SK-N-SH treated with all-trans-retinoic acid at 6 μM for 48 hours (cell line): ENCODE measurements around the gene SPTB.

Experiments used
- ATAC-seq: fragments of 200-7000 bp; cut with Tn5 transposase; 3 replicates; pipeline ENCODE4 v1.9.1; 2020; ENCODE audit warnings: mild to moderate bottlenecking, moderate library complexity
- ARNTL ChIP-seq: fragments of 450-650 bp; formaldehyde crosslinking; IDR thresholded peaks from 2 replicates; pipeline ENCODE4 v1.5.0; 2020; ENCODE audit warnings: low read depth, mild to moderate bottlenecking, moderate library complexity, borderline replicate concordance
- BACH2 ChIP-seq: fragments of 250-450 bp; sonication (Bioruptor Pico); IDR thresholded peaks from 2 replicates; pipeline ENCODE4 v1.9.0; 2021; ENCODE audit warnings: mild to moderate bottlenecking, borderline replicate concordance
- CREB5 ChIP-seq: fragments of 250-450 bp; sonication (Bioruptor Pico); IDR thresholded peaks from 2 replicates; pipeline ENCODE4 v1.5.1; 2020; ENCODE audit warnings: low read depth, mild to moderate bottlenecking, moderate library complexity
- CSDC2 ChIP-seq: fragments of 250-450 bp; sonication (Bioruptor Pico); IDR thresholded peaks from 2 replicates; pipeline ENCODE4 v1.5.0; 2020; ENCODE audit warnings: mild to moderate bottlenecking, moderate library complexity
- CSRNP3 ChIP-seq: fragments of 250-450 bp; sonication (Bioruptor Pico); IDR thresholded peaks from 2 replicates; pipeline ENCODE4 v1.5.1; 2021; ENCODE audit warnings: mild to moderate bottlenecking, moderate library complexity
- ESRRG ChIP-seq: fragments of 250-450 bp; sonication (Bioruptor Pico); IDR thresholded peaks from 2 replicates; pipeline ENCODE4 v1.6.1; 2021; ENCODE audit warnings: mild to moderate bottlenecking
- GLIS3 ChIP-seq: fragments of 250-450 bp; sonication (Bioruptor Pico); IDR thresholded peaks from 2 replicates; pipeline ENCODE4 v1.5.0; 2020; ENCODE audit warnings: mild to moderate bottlenecking, moderate library complexity
- ISL1 ChIP-seq: fragments of 250-450 bp; sonication (Bioruptor Pico); IDR thresholded peaks from 2 replicates; pipeline ENCODE4 v2.1.2; 2022; ENCODE audit warnings: mild to moderate bottlenecking, moderate library complexity
- OSR1 ChIP-seq: fragments of 250-450 bp; sonication (Bioruptor Pico); IDR thresholded peaks from 2 replicates; pipeline ENCODE4 v1.8.0; 2022; ENCODE audit warnings: moderate library complexity, mild to moderate bottlenecking, inconsistent platforms
- PATZ1 ChIP-seq: fragments of 250-450 bp; sonication (Bioruptor Pico); IDR thresholded peaks from 2 replicates; pipeline ENCODE4 v1.8.0; 2020; ENCODE audit warnings: mild to moderate bottlenecking, moderate library complexity, borderline replicate concordance
- POU6F1 ChIP-seq: fragments of 250-450 bp; sonication (Bioruptor Pico); IDR thresholded peaks from 2 replicates; pipeline ENCODE4 v1.8.0; 2021; ENCODE audit warnings: low read depth, mild to moderate bottlenecking, moderate library complexity, borderline replicate concordance
- PPARA ChIP-seq: fragments of 250-450 bp; sonication (Bioruptor Pico); IDR thresholded peaks from 2 replicates; pipeline ENCODE4 v1.5.0; 2020; ENCODE audit warnings: mild to moderate bottlenecking, borderline replicate concordance
- RARB ChIP-seq: fragments of 250-450 bp; sonication (Bioruptor Pico); IDR thresholded peaks from 2 replicates; pipeline ENCODE4 v1.8.0; 2021; ENCODE audit warnings: mild to moderate bottlenecking, moderate library complexity
- SNAI2 ChIP-seq: fragments of 250-450 bp; sonication (Bioruptor Pico); IDR thresholded peaks from 2 replicates; pipeline ENCODE4 v1.5.0; 2020; ENCODE audit warnings: mild to moderate bottlenecking, moderate library complexity
- TCF4 ChIP-seq: fragments of 250-450 bp; sonication (Bioruptor Pico); IDR thresholded peaks from 2 replicates; pipeline ENCODE4 v1.8.0; 2021; ENCODE audit warnings: mild to moderate bottlenecking, moderate library complexity, borderline replicate concordance
- TOX ChIP-seq: fragments of 250-450 bp; sonication (Bioruptor Pico); IDR thresholded peaks from 2 replicates; pipeline ENCODE4 v1.8.0; 2021; ENCODE audit warnings: mild to moderate bottlenecking, moderate library complexity, borderline replicate concordance
- TSHZ2 ChIP-seq: fragments of 250-450 bp; sonication (Bioruptor Pico); IDR thresholded peaks from 2 replicates; pipeline ENCODE4 v1.5.0; 2020; ENCODE audit warnings: mild to moderate bottlenecking, moderate library complexity
- ZC3H10 ChIP-seq: fragments of 250-450 bp; sonication (Bioruptor Pico); IDR thresholded peaks from 2 replicates; pipeline ENCODE4 v1.5.1; 2021; ENCODE audit warnings: mild to moderate bottlenecking, moderate library complexity
- ZFP3 ChIP-seq: fragments of 250-450 bp; sonication (Bioruptor Pico); IDR thresholded peaks from 2 replicates; pipeline ENCODE4 v1.5.0; 2020; ENCODE audit warnings: mild to moderate bottlenecking, moderate library complexity
- ZFP30 ChIP-seq: fragments of 450-650 bp; formaldehyde crosslinking; IDR thresholded peaks from 2 replicates; pipeline ENCODE4 v1.5.0; 2022; ENCODE audit warnings: mild to moderate bottlenecking, moderate library complexity
- ZNF565 ChIP-seq: fragments of 450-650 bp; formaldehyde crosslinking; conservative IDR thresholded peaks from 2 replicates; pipeline ENCODE4 v1.5.0; 2020; ENCODE audit warnings: low read depth, mild to moderate bottlenecking, moderate library complexity
- ZNF70 ChIP-seq: fragments of 450-650 bp; formaldehyde crosslinking; IDR thresholded peaks from 2 replicates; pipeline ENCODE4 v1.5.0; 2020; ENCODE audit warnings: mild to moderate bottlenecking, moderate library complexity
- ZNF8 ChIP-seq: fragments of 450-650 bp; formaldehyde crosslinking; IDR thresholded peaks from 2 replicates; pipeline ENCODE4 v1.5.0; 2020; ENCODE audit warnings: mild to moderate bottlenecking, moderate library complexity

SPTB gene

DNA sequence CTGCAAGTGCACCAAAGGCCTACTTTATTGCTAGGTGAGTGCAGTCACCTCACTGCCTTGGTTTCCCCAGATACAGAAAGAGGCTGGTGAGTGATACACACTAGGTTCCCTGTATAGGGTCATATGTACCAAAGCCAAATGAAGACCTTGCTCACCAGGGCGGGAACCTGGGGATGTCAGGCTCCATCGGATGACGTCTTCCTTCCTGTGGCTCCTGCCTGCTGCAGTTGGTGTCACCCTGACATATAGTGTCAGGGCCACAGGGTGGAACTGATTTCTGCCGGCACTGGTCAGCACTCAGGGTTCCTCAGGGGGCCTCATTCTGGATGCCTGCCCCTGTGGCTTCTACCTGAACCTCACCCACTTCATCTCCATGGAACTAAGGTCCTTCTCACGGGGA, 132.4 kb downstream of the SPTB start:
- ATAC-seq: no peak
- TF ChIP-seq TCF4 (CRISPR knock-in tag) (no peak), PATZ1 (CRISPR knock-in tag) (no peak), SNAI2 (CRISPR knock-in tag) (no peak), PPARA (CRISPR knock-in tag) (no peak), GLIS3 (CRISPR knock-in tag) (no peak), ARNTL (CRISPR knock-in tag) (no peak), ZNF70 (no peak), BACH2 (CRISPR knock-in tag) (no peak), CREB5 (CRISPR knock-in tag) (no peak), ZNF565 (no peak), ZFP30 (CRISPR knock-in tag) (no peak), TSHZ2 (CRISPR knock-in tag) (no peak), CSRNP3 (CRISPR knock-in tag) (no peak), CSDC2 (CRISPR knock-in tag) (no peak), ISL1 (no peak), RARB (CRISPR knock-in tag) (no peak), ZC3H10 (no peak), OSR1 (CRISPR knock-in tag) (no peak), POU6F1 (CRISPR knock-in tag) (no peak), ZFP3 (CRISPR knock-in tag) (no peak)

GRCh38 chr14:64746298-64747250, 133.1 kb downstream of the SPTB start:
- ATAC-seq: no peak
- TF ChIP-seq CSDC2 (CRISPR knock-in tag): no peak
- TF ChIP-seq TOX (CRISPR knock-in tag): no peak
- TF ChIP-seq ESRRG (CRISPR knock-in tag): no peak
- no peak for TF ChIP-seq ZNF8 (CRISPR knock-in tag)
- no peak for TF ChIP-seq SNAI2 (CRISPR knock-in tag)
- TF ChIP-seq PATZ1 (CRISPR knock-in tag): no peak
- TF ChIP-seq ISL1: no peak
- TF ChIP-seq ZFP3 (CRISPR knock-in tag): no peak
- TF ChIP-seq OSR1 (CRISPR knock-in tag): no peak
- TF ChIP-seq GLIS3 (CRISPR knock-in tag): no peak
- TF ChIP-seq BACH2 (CRISPR knock-in tag): no peak
- TF ChIP-seq CREB5 (CRISPR knock-in tag): no peak
- TF ChIP-seq TSHZ2 (CRISPR knock-in tag): no peak
- no peak for TF ChIP-seq ZNF565
